OCI-LY1 (cell line): Measurements from ENCODE around the gene ZNF362.

Experiments used
- H2AFZ ChIP-seq: fragments of 200-600 bp; sonication (generic), shearing (Covaris generic); 2 replicates; pipeline ENCODE4 v1.6.0; 2014; ENCODE audit warnings: antibody characterized with exemption, mild to moderate bottlenecking, low read length
- H3F3A ChIP-seq: fragments of 200-600 bp; sonication (generic), shearing (Covaris generic); 2 replicates; pipeline ENCODE4 v1.6.0; 2014; ENCODE audit warnings: mild to moderate bottlenecking, antibody characterized with exemption, low read length, moderate library complexity; ENCODE audit not compliant: insufficient read depth
- H3K27ac ChIP-seq: fragments of 200-600 bp; sonication (generic); 2 replicates; pipeline ENCODE4 v1.5.1; 2014; ENCODE audit warnings: low read length, mixed run types, mild to moderate bottlenecking, low read depth; ENCODE audit not compliant: poor library complexity, severe bottlenecking
- H3K27me3 ChIP-seq: fragments of 200-600 bp; sonication (generic); 2 replicates; pipeline ENCODE4 v1.6.0; 2014; ENCODE audit warnings: antibody characterized with exemption, mild to moderate bottlenecking, low read length, moderate library complexity; ENCODE audit not compliant: insufficient read depth
- H3K36me3 ChIP-seq: fragments of 200-600 bp; sonication (generic); 2 replicates; pipeline ENCODE4 v1.6.1; 2014; ENCODE audit warnings: mild to moderate bottlenecking, antibody characterized with exemption, low read length, moderate library complexity, mixed read lengths; ENCODE audit not compliant: insufficient read depth
- H3K4me1 ChIP-seq: fragments of 200-600 bp; sonication (generic); 2 replicates; pipeline ENCODE4 v1.5.1; 2014; ENCODE audit warnings: mild to moderate bottlenecking, low read length, moderate library complexity; ENCODE audit not compliant: insufficient read depth, severe bottlenecking
- H3K4me2 ChIP-seq: fragments of 200-600 bp; sonication (generic), shearing (Covaris generic); 2 replicates; pipeline ENCODE4 v1.6.1; 2014; ENCODE audit warnings: low read length
- H3K4me3 ChIP-seq: fragments of 200-600 bp; sonication (generic); 2 replicates; pipeline ENCODE4 v1.5.1; 2014; ENCODE audit warnings: low read length, low read depth, mild to moderate bottlenecking, mixed read lengths; ENCODE audit not compliant: poor library complexity, severe bottlenecking
- H3K79me2 ChIP-seq: fragments of 200-600 bp; shearing (Covaris generic); 2 replicates; pipeline ENCODE4 v1.6.1; 2016; ENCODE audit warnings: mixed run types, low read length, mixed read lengths; ENCODE audit not compliant: insufficient read depth
- H3K9ac ChIP-seq: fragments of 200-600 bp; sonication (generic), shearing (Covaris generic); 2 replicates; pipeline ENCODE4 v1.6.1; 2014; ENCODE audit warnings: mild to moderate bottlenecking, low read length, mixed read lengths
- H3K9me2 ChIP-seq: fragments of 200-600 bp; sonication (generic), shearing (Covaris generic); 2 replicates; pipeline ENCODE4 v1.6.1; 2014; ENCODE audit warnings: low read depth, mild to moderate bottlenecking, low read length, mixed read lengths
- H3K9me3 ChIP-seq: fragments of 200-600 bp; shearing (Covaris generic); 2 replicates; pipeline ENCODE4 v1.6.1; 2014; ENCODE audit warnings: low read length, mixed read lengths
- H4K20me1 ChIP-seq: fragments of 200-600 bp; sonication (generic), shearing (Covaris generic); 2 replicates; pipeline ENCODE4 v1.6.0; 2016; ENCODE audit warnings: mild to moderate bottlenecking, low read length; ENCODE audit not compliant: insufficient read depth
- CTCF ChIP-seq: fragments of 200-600 bp; sonication (generic), shearing (Covaris generic); IDR thresholded peaks from 2 replicates; pipeline ENCODE4 v1.5.1; 2017; ENCODE audit warnings: mild to moderate bottlenecking, antibody characterized with exemption, low read length, moderate library complexity, mixed read lengths
- EZH2 ChIP-seq: fragments of 200-600 bp; sonication (generic), shearing (Covaris generic); IDR thresholded peaks from 2 replicates; pipeline ENCODE4 v1.8.0; 2017; ENCODE audit warnings: borderline replicate concordance, mixed run types, mild to moderate bottlenecking, antibody characterized with exemption, low read length, moderate library complexity, mixed read lengths

Gene ZNF362

GRCh38 chr1:33310702-33311101 lies 54.4 kb downstream of the ZNF362 start:
- H4K20me1 ChIP-seq, result no peaks in the 10 kb centered on the region
- no peaks in the 10 kb centered on the region for H3F3A ChIP-seq
- H3K4me1 ChIP-seq, result no peaks in the 10 kb centered on the region
- H3K9me3 ChIP-seq, result no peaks in the 10 kb centered on the region
- no peaks in the 10 kb centered on the region for H3K36me3 ChIP-seq
- H3K4me3 ChIP-seq, result no peak overlapping the region
- TF ChIP-seq EZH2 (no peak), CTCF (no peak)
- H3K27ac ChIP-seq, result no peak overlapping the region
- H3K9ac ChIP-seq, result no peak overlapping the region
- no peaks in the 10 kb centered on the region for H3K79me2 ChIP-seq
- no peaks in the 10 kb centered on the region; the same call in 1 of the 2 replicates for H3K27me3 ChIP-seq
- H2AFZ ChIP-seq, result no peak overlapping the region
- H3K9me2 ChIP-seq, result no peaks in the 10 kb centered on the region
- no peak overlapping the region for H3K4me2 ChIP-seq

GRCh38 chr1:33311706-33312412 lies 55.6 kb downstream of the ZNF362 start:
- H3K4me3 ChIP-seq, result no peak overlapping the region
- no peaks in the 10 kb centered on the region for H4K20me1 ChIP-seq
- no peaks in the 10 kb centered on the region for H3K36me3 ChIP-seq
- H3K9me2 ChIP-seq, result no peaks in the 10 kb centered on the region
- no peak overlapping the region for H3K4me2 ChIP-seq
- H3K79me2 ChIP-seq, result no peaks in the 10 kb centered on the region
- no peaks in the 10 kb centered on the region; the same call in 1 of the 2 replicates for H3K27me3 ChIP-seq
- no peaks in the 10 kb centered on the region for H3K9me3 ChIP-seq
- no peak overlapping the region for H2AFZ ChIP-seq
- no peak for TF ChIP-seq EZH2
- no peak for TF ChIP-seq CTCF
- H3K4me1 ChIP-seq, result no peaks in the 10 kb centered on the region
- H3K9ac ChIP-seq, result no peak overlapping the region
- H3F3A ChIP-seq, result no peaks in the 10 kb centered on the region
- H3K27ac ChIP-seq, result no peak overlapping the region

- Histone ChIP-seq H4K20me1 (no peaks in the 10 kb centered on the region), H2AFZ (no peak overlapping the region), H3K4me3 (no peak overlapping the region), H3K27me3 (no peaks in the 10 kb centered on the region; the same call in 1 of the 2 replicates), H3K9ac (no peak overlapping the region), H3K27ac (no peak overlapping the region), H3K79me2 (no peaks in the 10 kb centered on the region), H3K4me2 (no peak overlapping the region), H3K9me2 (no peaks in the 10 kb centered on the region), H3F3A (no peaks in the 10 kb centered on the region), H3K9me3 (no peaks in the 10 kb centered on the region), H3K4me1 (no peaks in the 10 kb centered on the region), H3K36me3 (no peaks in the 10 kb centered on the region)
- TF ChIP-seq EZH2, result no peak
- TF ChIP-seq CTCF, result no peak
These were observed 56.1 kb downstream of the ZNF362 start for GRCh38 chr1:33312413-33312749.
